SHP77 treated with DMSO at 0.1 percent for 48 hours (cell line): ENCODE measurements around the gene KRTAP6-3.

Experiments used
- DNase-seq: peaks from one replicate; lab custom pipeline; 2025; lab: John Stamatoyannopoulos, UW

KRTAP6-3 gene

GRCh38 chr21:30592140-30592539 lies at the start of gene KRTAP6-3:
Gene KRTAP6-3, plus strand, starts transcription at chr21:30592440. Its CDS starts 6 bp downstream, at chr21:30592446.
- no peak for DNase-seq

GRCh38 chr21:30552782-30553181 lies 39.5 kb upstream of the KRTAP6-3 start:
- DNase-seq: no peak

- no peak for DNase-seq
Measured at GRCh38 chr21:30555095-30555494, 37.1 kb upstream of the KRTAP6-3 start.

- DNase-seq: no peak
Measured at GRCh38 chr21:30561264-30561895, 30.9 kb upstream of the KRTAP6-3 start, which contains the start of gene KRTAP19-7. Gene KRTAP19-7, minus strand, starts transcription at chr21:30561314. Its CDS starts 25 bp downstream, at chr21:30561289.

GRCh38 chr21:30561957-30562356 lies 30.3 kb upstream of the KRTAP6-3 start:
- no peak for DNase-seq

GRCh38 chr21:30563072-30563471 lies 29.2 kb upstream of the KRTAP6-3 start:
- DNase-seq: no peak

- DNase-seq: no peak
Measured at GRCh38 chr21:30563630-30564029, 28.6 kb upstream of the KRTAP6-3 start.

GRCh38 chr21:30567617-30568016 lies 24.6 kb upstream of the KRTAP6-3 start:
- DNase-seq: no peak

GRCh38 chr21:30577766-30578165 lies 14.5 kb upstream of the KRTAP6-3 start:
- no peak for DNase-seq

GRCh38 chr21:30579346-30579745 lies 12.9 kb upstream of the KRTAP6-3 start:
- no peak for DNase-seq

- no peak for DNase-seq
Measured at GRCh38 chr21:30580132-30580531, 12.1 kb upstream of the KRTAP6-3 start.

- DNase-seq: no peak
Measured at GRCh38 chr21:30582870-30583269, 9.4 kb upstream of the KRTAP6-3 start.

GRCh38 chr21:30590297-30590696 lies 1.9 kb upstream of the KRTAP6-3 start, which contains the start of gene KRTAP22-2:
Gene KRTAP22-2, minus strand, starts transcription at chr21:30590397.
- DNase-seq: no peak

GRCh38 chr21:30598802-30599201 lies 6.6 kb downstream of the KRTAP6-3 start, which contains the start of gene KRTAP6-2:
Gene KRTAP6-2, minus strand, starts transcription at chr21:30598902. Its CDS starts 28 bp downstream, at chr21:30598874.
- no peak for DNase-seq

GRCh38 chr21:30600787-30601186 lies 8.5 kb downstream of the KRTAP6-3 start, which contains the start of gene KRTAP22-1:
Gene KRTAP22-1, plus strand, starts transcription at chr21:30601087.
- no peak for DNase-seq

- no peak for DNase-seq
Measured at GRCh38 chr21:30605968-30606367, 13.7 kb downstream of the KRTAP6-3 start.

- DNase-seq: no peak
Measured at GRCh38 chr21:30612132-30612531, 19.9 kb downstream of the KRTAP6-3 start.

GRCh38 chr21:30613836-30614235 lies 21.6 kb downstream of the KRTAP6-3 start, which contains the start of gene KRTAP6-1:
Gene KRTAP6-1, minus strand, starts transcription at chr21:30613930. Its CDS starts 26 bp downstream, at chr21:30613904.
- DNase-seq: no peak

GRCh38 chr21:30615199-30615598 lies 23.0 kb downstream of the KRTAP6-3 start:
- no peak for DNase-seq

GRCh38 chr21:30616125-30616524 lies 23.9 kb downstream of the KRTAP6-3 start, which contains the start of gene KRTAP20-1:
Gene KRTAP20-1, plus strand, starts transcription at chr21:30616425. Its CDS starts 30 bp downstream, at chr21:30616455.
- DNase-seq: no peak

GRCh38 chr21:30620080-30620479 lies 27.8 kb downstream of the KRTAP6-3 start:
- no peak for DNase-seq

GRCh38 chr21:30620522-30620921 lies 28.3 kb downstream of the KRTAP6-3 start, which contains the start of gene KRTAP20-4:
Gene KRTAP20-4, plus strand, starts transcription at chr21:30620627.
- no peak for DNase-seq

GRCh38 chr21:30623362-30623761 lies 31.1 kb downstream of the KRTAP6-3 start:
- no peak for DNase-seq
